WTC11 (cell line): ENCODE data around the gene ARMC9.

ENCODE experiments used
- ESRRA ChIP-seq: sonication (generic); formaldehyde crosslinking; IDR thresholded peaks from 2 replicates; pipeline ENCODE4 v1.8.1; 2022; ENCODE audit warnings: mild to moderate bottlenecking, missing genetic modification reagents, borderline replicate concordance
- GRHL2 ChIP-seq: fragments of 250-450 bp; sonication (Bioruptor Pico); IDR thresholded peaks from 2 replicates; pipeline ENCODE4 v1.8.0; 2022; ENCODE audit warnings: mild to moderate bottlenecking, moderate library complexity; ENCODE audit not compliant: insufficient replicate concordance, severe bottlenecking
- IRF2 ChIP-seq: sonication (generic); formaldehyde crosslinking; IDR thresholded peaks from 2 replicates; pipeline ENCODE4 v1.8.0; 2022; ENCODE audit warnings: low read depth, missing genetic modification reagents, borderline replicate concordance
- JUN ChIP-seq: sonication (generic); formaldehyde crosslinking; IDR thresholded peaks from 2 replicates; pipeline ENCODE4 v1.8.0; 2023; ENCODE audit warnings: mild to moderate bottlenecking, missing genetic modification reagents
- NFATC4 ChIP-seq: fragments of 250-450 bp; sonication (Bioruptor Pico); IDR thresholded peaks from 2 replicates; pipeline ENCODE4 v1.9.0; 2021; ENCODE audit warnings: mild to moderate bottlenecking
- PRRX2 ChIP-seq: fragments of 250-450 bp; sonication (Bioruptor Pico); IDR thresholded peaks from 2 replicates; pipeline ENCODE4 v1.8.0; 2021; ENCODE audit warnings: mild to moderate bottlenecking
- TF ChIP-seq, protein P1 (sequence below): fragments of 200-600 bp; IDR thresholded peaks from 2 replicates; pipeline ENCODE4 v1.8.0; 2022; ENCODE audit warnings: antibody characterized with exemption
- TF ChIP-seq, protein P2 (sequence below): sonication (generic); formaldehyde crosslinking; conservative IDR thresholded peaks from 2 replicates; pipeline ENCODE4 v1.8.1; 2022; ENCODE audit warnings: mild to moderate bottlenecking, missing genetic modification reagents
- TF ChIP-seq, protein P3 (sequence below): sonication (generic); formaldehyde crosslinking; IDR thresholded peaks from 2 replicates; pipeline ENCODE4 v1.8.0; 2022; ENCODE audit warnings: missing genetic modification reagents
- TF ChIP-seq, protein P4 (sequence below): sonication (generic); formaldehyde crosslinking; IDR thresholded peaks from 2 replicates; pipeline ENCODE4 v1.8.0; 2022; ENCODE audit warnings: mild to moderate bottlenecking, missing genetic modification reagents
- TF ChIP-seq, protein P5 (sequence below): fragments of 250-450 bp; sonication (Bioruptor Pico); IDR thresholded peaks from 2 replicates; pipeline ENCODE4 v1.9.0; 2021; ENCODE audit warnings: mild to moderate bottlenecking
- TF ChIP-seq, protein P6 (sequence below): sonication (generic); formaldehyde crosslinking; IDR thresholded peaks from 2 replicates; pipeline ENCODE4 v1.8.1; 2023; ENCODE audit warnings: mild to moderate bottlenecking, missing genetic modification reagents, borderline replicate concordance
- TF ChIP-seq, protein P7 (sequence below): sonication (generic); formaldehyde crosslinking; IDR thresholded peaks from 2 replicates; pipeline ENCODE4 v1.8.0; 2023; ENCODE audit warnings: missing genetic modification reagents

DNA sequence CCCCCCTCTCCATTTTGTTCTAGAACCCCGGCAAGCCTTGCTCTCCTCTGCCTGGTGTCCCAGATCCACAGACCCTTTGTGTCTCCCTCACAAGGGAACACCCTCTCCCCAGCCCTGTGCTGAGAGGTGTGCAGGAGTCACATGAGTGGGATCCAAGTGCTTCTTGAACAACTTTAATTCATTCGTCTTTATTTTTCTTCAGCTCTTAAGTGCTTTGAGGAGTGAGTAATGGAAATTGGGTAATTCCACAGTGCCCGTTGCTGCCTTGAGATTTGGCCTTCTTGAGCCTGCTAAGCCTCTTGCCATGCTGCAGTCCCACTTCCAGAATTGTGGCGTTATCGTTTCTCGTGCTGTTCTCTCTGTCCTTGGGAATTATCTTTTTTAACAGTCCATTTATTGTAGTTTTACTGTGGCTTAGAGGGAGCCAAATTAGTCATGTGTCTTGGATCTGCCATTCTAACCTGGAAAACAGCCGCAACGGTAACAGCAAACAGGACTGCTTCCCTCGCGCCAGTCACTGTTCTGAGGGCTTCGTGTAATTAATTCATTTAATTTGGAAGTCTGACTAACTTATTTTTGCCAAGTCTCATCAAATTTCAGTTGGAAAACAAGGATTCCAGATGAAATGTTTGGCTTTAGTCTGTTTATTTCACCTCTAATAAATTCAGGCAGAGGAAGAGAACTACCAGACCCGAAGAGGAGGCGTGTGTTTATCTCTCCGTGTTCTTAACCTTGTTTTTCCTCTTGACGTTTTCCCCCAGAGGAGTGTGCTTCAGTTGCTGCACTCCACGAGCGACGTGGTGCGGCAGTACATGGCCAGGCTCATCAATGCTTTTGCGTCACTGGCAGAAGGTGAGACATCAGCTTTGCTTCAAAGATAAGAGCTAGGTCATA lies 72.0 kb downstream of the ARMC9 start:
- TF ChIP-seq, protein P1, sequence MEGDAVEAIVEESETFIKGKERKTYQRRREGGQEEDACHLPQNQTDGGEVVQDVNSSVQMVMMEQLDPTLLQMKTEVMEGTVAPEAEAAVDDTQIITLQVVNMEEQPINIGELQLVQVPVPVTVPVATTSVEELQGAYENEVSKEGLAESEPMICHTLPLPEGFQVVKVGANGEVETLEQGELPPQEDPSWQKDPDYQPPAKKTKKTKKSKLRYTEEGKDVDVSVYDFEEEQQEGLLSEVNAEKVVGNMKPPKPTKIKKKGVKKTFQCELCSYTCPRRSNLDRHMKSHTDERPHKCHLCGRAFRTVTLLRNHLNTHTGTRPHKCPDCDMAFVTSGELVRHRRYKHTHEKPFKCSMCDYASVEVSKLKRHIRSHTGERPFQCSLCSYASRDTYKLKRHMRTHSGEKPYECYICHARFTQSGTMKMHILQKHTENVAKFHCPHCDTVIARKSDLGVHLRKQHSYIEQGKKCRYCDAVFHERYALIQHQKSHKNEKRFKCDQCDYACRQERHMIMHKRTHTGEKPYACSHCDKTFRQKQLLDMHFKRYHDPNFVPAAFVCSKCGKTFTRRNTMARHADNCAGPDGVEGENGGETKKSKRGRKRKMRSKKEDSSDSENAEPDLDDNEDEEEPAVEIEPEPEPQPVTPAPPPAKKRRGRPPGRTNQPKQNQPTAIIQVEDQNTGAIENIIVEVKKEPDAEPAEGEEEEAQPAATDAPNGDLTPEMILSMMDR = no peak
- TF ChIP-seq ESRRA (CRISPR knock-in tag) (no peak), GRHL2 (no peak), PRRX2 (no peak), IRF2 (no peak), NFATC4 (CRISPR knock-in tag) (no peak), JUN (no peak)
- TF ChIP-seq, protein P2, sequence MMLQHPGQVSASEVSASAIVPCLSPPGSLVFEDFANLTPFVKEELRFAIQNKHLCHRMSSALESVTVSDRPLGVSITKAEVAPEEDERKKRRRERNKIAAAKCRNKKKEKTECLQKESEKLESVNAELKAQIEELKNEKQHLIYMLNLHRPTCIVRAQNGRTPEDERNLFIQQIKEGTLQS = no peak
- TF ChIP-seq, protein P3, sequence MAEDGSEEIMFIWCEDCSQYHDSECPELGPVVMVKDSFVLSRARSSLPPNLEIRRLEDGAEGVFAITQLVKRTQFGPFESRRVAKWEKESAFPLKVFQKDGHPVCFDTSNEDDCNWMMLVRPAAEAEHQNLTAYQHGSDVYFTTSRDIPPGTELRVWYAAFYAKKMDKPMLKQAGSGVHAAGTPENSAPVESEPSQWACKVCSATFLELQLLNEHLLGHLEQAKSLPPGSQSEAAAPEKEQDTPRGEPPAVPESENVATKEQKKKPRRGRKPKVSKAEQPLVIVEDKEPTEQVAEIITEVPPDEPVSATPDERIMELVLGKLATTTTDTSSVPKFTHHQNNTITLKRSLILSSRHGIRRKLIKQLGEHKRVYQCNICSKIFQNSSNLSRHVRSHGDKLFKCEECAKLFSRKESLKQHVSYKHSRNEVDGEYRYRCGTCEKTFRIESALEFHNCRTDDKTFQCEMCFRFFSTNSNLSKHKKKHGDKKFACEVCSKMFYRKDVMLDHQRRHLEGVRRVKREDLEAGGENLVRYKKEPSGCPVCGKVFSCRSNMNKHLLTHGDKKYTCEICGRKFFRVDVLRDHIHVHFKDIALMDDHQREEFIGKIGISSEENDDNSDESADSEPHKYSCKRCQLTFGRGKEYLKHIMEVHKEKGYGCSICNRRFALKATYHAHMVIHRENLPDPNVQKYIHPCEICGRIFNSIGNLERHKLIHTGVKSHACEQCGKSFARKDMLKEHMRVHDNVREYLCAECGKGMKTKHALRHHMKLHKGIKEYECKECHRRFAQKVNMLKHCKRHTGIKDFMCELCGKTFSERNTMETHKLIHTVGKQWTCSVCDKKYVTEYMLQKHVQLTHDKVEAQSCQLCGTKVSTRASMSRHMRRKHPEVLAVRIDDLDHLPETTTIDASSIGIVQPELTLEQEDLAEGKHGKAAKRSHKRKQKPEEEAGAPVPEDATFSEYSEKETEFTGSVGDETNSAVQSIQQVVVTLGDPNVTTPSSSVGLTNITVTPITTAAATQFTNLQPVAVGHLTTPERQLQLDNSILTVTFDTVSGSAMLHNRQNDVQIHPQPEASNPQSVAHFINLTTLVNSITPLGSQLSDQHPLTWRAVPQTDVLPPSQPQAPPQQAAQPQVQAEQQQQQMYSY (CRISPR knock-in tag) = no peak
- TF ChIP-seq, protein P4, sequence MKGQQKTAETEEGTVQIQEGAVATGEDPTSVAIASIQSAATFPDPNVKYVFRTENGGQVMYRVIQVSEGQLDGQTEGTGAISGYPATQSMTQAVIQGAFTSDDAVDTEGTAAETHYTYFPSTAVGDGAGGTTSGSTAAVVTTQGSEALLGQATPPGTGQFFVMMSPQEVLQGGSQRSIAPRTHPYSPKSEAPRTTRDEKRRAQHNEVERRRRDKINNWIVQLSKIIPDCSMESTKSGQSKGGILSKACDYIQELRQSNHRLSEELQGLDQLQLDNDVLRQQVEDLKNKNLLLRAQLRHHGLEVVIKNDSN = no peak
- TF ChIP-seq, protein P5, sequence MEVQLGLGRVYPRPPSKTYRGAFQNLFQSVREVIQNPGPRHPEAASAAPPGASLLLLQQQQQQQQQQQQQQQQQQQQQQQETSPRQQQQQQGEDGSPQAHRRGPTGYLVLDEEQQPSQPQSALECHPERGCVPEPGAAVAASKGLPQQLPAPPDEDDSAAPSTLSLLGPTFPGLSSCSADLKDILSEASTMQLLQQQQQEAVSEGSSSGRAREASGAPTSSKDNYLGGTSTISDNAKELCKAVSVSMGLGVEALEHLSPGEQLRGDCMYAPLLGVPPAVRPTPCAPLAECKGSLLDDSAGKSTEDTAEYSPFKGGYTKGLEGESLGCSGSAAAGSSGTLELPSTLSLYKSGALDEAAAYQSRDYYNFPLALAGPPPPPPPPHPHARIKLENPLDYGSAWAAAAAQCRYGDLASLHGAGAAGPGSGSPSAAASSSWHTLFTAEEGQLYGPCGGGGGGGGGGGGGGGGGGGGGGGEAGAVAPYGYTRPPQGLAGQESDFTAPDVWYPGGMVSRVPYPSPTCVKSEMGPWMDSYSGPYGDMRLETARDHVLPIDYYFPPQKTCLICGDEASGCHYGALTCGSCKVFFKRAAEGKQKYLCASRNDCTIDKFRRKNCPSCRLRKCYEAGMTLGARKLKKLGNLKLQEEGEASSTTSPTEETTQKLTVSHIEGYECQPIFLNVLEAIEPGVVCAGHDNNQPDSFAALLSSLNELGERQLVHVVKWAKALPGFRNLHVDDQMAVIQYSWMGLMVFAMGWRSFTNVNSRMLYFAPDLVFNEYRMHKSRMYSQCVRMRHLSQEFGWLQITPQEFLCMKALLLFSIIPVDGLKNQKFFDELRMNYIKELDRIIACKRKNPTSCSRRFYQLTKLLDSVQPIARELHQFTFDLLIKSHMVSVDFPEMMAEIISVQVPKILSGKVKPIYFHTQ = no peak
- TF ChIP-seq, protein P6, sequence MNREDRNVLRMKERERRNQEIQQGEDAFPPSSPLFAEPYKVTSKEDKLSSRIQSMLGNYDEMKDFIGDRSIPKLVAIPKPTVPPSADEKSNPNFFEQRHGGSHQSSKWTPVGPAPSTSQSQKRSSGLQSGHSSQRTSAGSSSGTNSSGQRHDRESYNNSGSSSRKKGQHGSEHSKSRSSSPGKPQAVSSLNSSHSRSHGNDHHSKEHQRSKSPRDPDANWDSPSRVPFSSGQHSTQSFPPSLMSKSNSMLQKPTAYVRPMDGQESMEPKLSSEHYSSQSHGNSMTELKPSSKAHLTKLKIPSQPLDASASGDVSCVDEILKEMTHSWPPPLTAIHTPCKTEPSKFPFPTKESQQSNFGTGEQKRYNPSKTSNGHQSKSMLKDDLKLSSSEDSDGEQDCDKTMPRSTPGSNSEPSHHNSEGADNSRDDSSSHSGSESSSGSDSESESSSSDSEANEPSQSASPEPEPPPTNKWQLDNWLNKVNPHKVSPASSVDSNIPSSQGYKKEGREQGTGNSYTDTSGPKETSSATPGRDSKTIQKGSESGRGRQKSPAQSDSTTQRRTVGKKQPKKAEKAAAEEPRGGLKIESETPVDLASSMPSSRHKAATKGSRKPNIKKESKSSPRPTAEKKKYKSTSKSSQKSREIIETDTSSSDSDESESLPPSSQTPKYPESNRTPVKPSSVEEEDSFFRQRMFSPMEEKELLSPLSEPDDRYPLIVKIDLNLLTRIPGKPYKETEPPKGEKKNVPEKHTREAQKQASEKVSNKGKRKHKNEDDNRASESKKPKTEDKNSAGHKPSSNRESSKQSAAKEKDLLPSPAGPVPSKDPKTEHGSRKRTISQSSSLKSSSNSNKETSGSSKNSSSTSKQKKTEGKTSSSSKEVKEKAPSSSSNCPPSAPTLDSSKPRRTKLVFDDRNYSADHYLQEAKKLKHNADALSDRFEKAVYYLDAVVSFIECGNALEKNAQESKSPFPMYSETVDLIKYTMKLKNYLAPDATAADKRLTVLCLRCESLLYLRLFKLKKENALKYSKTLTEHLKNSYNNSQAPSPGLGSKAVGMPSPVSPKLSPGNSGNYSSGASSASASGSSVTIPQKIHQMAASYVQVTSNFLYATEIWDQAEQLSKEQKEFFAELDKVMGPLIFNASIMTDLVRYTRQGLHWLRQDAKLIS (CRISPR knock-in tag) = no peak
- TF ChIP-seq, protein P7, sequence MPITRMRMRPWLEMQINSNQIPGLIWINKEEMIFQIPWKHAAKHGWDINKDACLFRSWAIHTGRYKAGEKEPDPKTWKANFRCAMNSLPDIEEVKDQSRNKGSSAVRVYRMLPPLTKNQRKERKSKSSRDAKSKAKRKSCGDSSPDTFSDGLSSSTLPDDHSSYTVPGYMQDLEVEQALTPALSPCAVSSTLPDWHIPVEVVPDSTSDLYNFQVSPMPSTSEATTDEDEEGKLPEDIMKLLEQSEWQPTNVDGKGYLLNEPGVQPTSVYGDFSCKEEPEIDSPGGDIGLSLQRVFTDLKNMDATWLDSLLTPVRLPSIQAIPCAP (CRISPR knock-in tag) = no peak
